ENCODE measurements around the gene TPD52L1. TPM values are rescaled to one million over a fixed set of nuclear protein-coding genes. Genes with fewer than 3 reads are reported as not detected.

The TPD52L1 gene
- total and polyA plus RNA-seq, 2 of the 4 experiments (the other 2 are of a cell fraction): 10.2 to 13.5 TPM

DNA sequence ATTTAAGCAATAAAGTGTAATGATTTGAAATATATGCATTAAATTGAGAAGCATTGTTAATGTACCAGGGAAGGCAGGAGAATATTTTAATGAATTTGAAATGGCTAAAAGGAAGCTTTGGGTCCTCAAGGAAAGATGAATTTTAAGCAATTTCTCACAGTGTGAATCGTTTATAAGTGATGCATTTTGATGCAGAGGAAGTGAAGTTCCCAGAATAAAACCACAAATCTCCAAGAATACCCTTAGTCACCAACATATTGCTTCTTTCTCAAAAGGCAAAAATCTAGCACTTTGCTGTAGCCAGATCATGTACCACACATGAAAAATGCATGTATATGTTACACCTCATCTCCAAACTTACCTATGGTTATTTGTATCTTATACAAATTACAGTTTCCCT is 11.7 kb downstream of the TPD52L1 start:
- dilution Hi-C loops (cut with HindIII; ENCODE audit: low sequenced_read_pairs, unreplicated experiment) (no loop called here), in situ Hi-C loops (cut with MboI; ENCODE audit: low sequenced_read_pairs) (loop anchor here (25.0 kb wide), 1 partner anchor 597 kb away; no protein-coding TSS in a partner anchor), intact Hi-C loops (cut with micrococcal nuclease) (no loop called here)
- Histone ChIP-seq H2BK15ac (ENCODE audit: low read depth, low read length) (no peak overlapping the region), H3K27ac (ENCODE audit: insufficient read depth, low read length) (no peak overlapping the region), H2BK20ac (ENCODE audit: low read depth, low read length) (no peak overlapping the region), H2BK5ac (ENCODE audit: low read depth, low read length, poor library complexity, severe bottlenecking) (no peak overlapping the region), H2BK120ac (ENCODE audit: low read depth, low read length) (no peak overlapping the region), H4K8ac (ENCODE audit: low read depth in 2 of 2, low read length in 2 of 2) (no peak overlapping the region; a peak in 1 of 4 replicates), H3K4ac (ENCODE audit: low read depth, low read length) (no peak overlapping the region), H3K9me1 (ENCODE audit: insufficient read depth, low read length) (0 out of 2 replicates have a peak, but pooled peaks cover 3% of the 10 kb centered on the region), H3K4me2 (ENCODE audit: low read depth, low read length) (no peak overlapping the region), H4K91ac (ENCODE audit: insufficient read depth, low read depth, low read length) (no peak overlapping the region), H3K4me3 (ENCODE audit: insufficient read depth, low read depth, low read length) (no peak overlapping the region), H2AK5ac (ENCODE audit: low read depth, low read length) (no peak overlapping the region), H3K27me3 (ENCODE audit: control insufficient read depth, insufficient read depth, low read length) (no peaks in the 10 kb centered on the region), H3K56ac (ENCODE audit: extremely low read depth, insufficient read depth, low read length) (no peak overlapping the region), H4K20me1 (ENCODE audit: insufficient read depth, low read length) (no peaks in the 10 kb centered on the region), H3K4me1 (ENCODE audit: control insufficient read depth, insufficient read depth, low read length) (peaks cover 5% of the 10 kb centered on the region), H3K9ac (ENCODE audit: low read depth, low read length) (no peak overlapping the region), H2AFZ (replicated peaks; ENCODE audit: low read length, poor library complexity) (no peak overlapping the region), H3K79me1 (ENCODE audit: low read depth in 1 of 2, low read length in 2 of 2) (no peaks in the 10 kb centered on the region), H4K5ac (ENCODE audit: low read depth, low read length) (no peak overlapping the region), H3K9me3 (ENCODE audit: control insufficient read depth, insufficient read depth, low read length) (no peaks in the 10 kb centered on the region), H3K36me3 (ENCODE audit: control insufficient read depth, insufficient read depth, low read length) (no peaks in the 10 kb centered on the region), H3K23ac (ENCODE audit: low read depth, low read length) (no peak overlapping the region), H3K18ac (ENCODE audit: low read depth, low read length) (no peak overlapping the region), H3K14ac (replicated peaks; ENCODE audit: low read depth, low read length) (no peak overlapping the region), H2AK9ac (replicated peaks; ENCODE audit: low read depth, low read length, poor library complexity) (no peak overlapping the region)
- ATAC-seq (ENCODE audit: low read depth): no peak
- POLR2A ChIA-PET (ENCODE audit: unreplicated experiment): no interaction called here
- no TSS peak for BruUV-seq (replicated peaks)
- TF ChIP-seq MXI1 (IDR thresholded peaks at IDR 0.05; ENCODE audit: borderline replicate concordance, low read depth, low read length) (no peak), USF2 (IDR thresholded peaks at IDR 0.05; ENCODE audit: low read depth, low read length) (no peak), SMC3 (IDR thresholded peaks at IDR 0.05; ENCODE audit: low read depth, low read length) (no peak), RAD21 (IDR thresholded peaks at IDR 0.05; ENCODE audit: low read length) (no peak), MAZ (IDR thresholded peaks at IDR 0.05; ENCODE audit: borderline replicate concordance, low read depth, low read length) (no peak), NFE2L2 (IDR thresholded peaks at IDR 0.05; ENCODE audit: low read depth, low read length) (no peak), BHLHE40 (IDR thresholded peaks at IDR 0.05; ENCODE audit: low read depth, low read length) (no peak), CTCF (conservative IDR thresholded peaks at IDR 0.05; ENCODE audit: low read depth, low read length) (no peak)
- peak; percentile 40 for DNase-seq
- no CpG with 5 or more reads among the region's 1 CpG for WGBS, 2 experiments (ENCODE audit: extremely low coverage in 2 of 2, insufficient read length in 1 of 2)
- CTCF ChIA-PET: no interaction called here

Data from IMR-90 (cell line).